Measurements from ENCODE around the gene SLC38A3. TPM values are rescaled to one million over a fixed set of nuclear protein-coding genes. Genes with fewer than 3 reads are reported as not detected.

Gene SLC38A3
- total and polyA plus RNA-seq, 2 of the 8 experiments (the other 6 are each of a cell fraction or from before 2014, with no cell fraction given) = 1.2 to 3.7 TPM

DNA sequence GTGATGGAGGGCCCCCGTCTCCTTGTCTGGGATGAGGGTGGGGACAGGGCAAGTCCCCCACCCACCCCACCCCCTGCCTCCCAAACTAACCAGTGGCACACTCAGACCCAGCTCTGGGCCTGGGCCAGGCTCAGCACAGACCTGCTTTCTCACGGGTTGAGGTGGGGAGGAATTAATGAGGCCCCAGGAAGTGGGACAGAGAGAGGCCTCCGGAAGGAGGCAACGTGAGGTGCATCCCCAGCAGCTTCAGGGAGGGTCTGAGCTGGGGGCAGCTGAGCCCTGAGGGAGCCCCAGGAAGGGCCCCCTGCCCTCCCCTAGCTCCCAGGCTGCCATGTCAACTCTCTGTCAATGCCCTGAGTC lies 16.0 kb downstream of the SLC38A3 start:
- no peak overlapping the region for H2AFZ ChIP-seq (ENCODE audit: low read length)
- CTCF ChIA-PET (ENCODE audit: partially characterized antibody) = interaction anchor here (0.6 to 48.1 kb wide), 14 partner anchors 15 to 120 kb away, joined by 3 to 2149 read pairs (median 4); partner anchors contain the start of genes GNAI2, GNAT1, LSMEM2 and SEMA3B
- H3K4ac ChIP-seq (replicated peaks; ENCODE audit: insufficient read length, low read depth, low read length) = no peak overlapping the region
- H3K4me1 ChIP-seq (replicated peaks in 1 of 4; ENCODE audit: control insufficient read depth in 3 of 4, insufficient read depth in 4 of 4, low read length in 3 of 4) = peaks cover 0 to 3% (median 1%) of the 10 kb centered on the region in 4 experiments; a peak in 5 of 7 replicates
- FAIRE-seq = no peak
- H3K79me2 ChIP-seq (ENCODE audit: control insufficient read depth in 1 of 2, insufficient read depth in 2 of 2, low read length in 2 of 2) = no peaks in the 10 kb centered on the region
- H2BK12ac ChIP-seq (ENCODE audit: low read depth, low read length) = no peak overlapping the region
- 0 out of 2 replicates have a peak overlapping the region, but pooled peaks have one; percentile 38 for H4K8ac ChIP-seq (ENCODE audit: extremely low read depth, insufficient read depth, low read length)
- H3K4me3 ChIP-seq (ENCODE audit: extremely low read depth in 1 of 4, insufficient read depth in 2 of 4, low read depth in 3 of 4, low read length in 4 of 4) = no peak overlapping the region
- H2BK5ac ChIP-seq (ENCODE audit: low read depth, low read length) = no peak overlapping the region
- H3K9me3 ChIP-seq (ENCODE audit: insufficient read depth in 2 of 2, low read depth in 1 of 2, low read length in 1 of 2) = no peaks in the 10 kb centered on the region
- H3K23ac ChIP-seq (ENCODE audit: insufficient read length) = no peak overlapping the region
- no peak overlapping the region for H2BK20ac ChIP-seq (ENCODE audit: low read length)
- no peak overlapping the region for H4K5ac ChIP-seq (ENCODE audit: insufficient read length, low read depth, low read length)
- no peak overlapping the region for H2BK120ac ChIP-seq (replicated peaks; ENCODE audit: low read depth, low read length)
- no peak overlapping the region for H3K4me2 ChIP-seq (ENCODE audit: insufficient read depth in 1 of 2, low read depth in 2 of 2, low read length in 2 of 2)
- no peak overlapping the region for H2BK15ac ChIP-seq (ENCODE audit: low read length)
- no peaks in the 10 kb centered on the region for H3K23me2 ChIP-seq (ENCODE audit: low read depth, low read length)
- no peak overlapping the region for H3K9ac ChIP-seq (replicated peaks in 1 of 4; ENCODE audit: extremely low read depth in 1 of 4, low read depth in 3 of 4, low read length in 3 of 4)
- no peaks in the 10 kb centered on the region for H3K36me3 ChIP-seq (ENCODE audit: control insufficient read depth in 2 of 4, insufficient read depth in 4 of 4, low read length in 3 of 4)
- H2AK5ac ChIP-seq (ENCODE audit: low read depth, low read length) = no peak overlapping the region
- no peak overlapping the region for H3K56ac ChIP-seq (replicated peaks; ENCODE audit: insufficient read length, low read depth, low read length)
- no peak overlapping the region for H3K18ac ChIP-seq (ENCODE audit: extremely low read depth, low read length)
- no peak overlapping the region for H4K91ac ChIP-seq (replicated peaks; ENCODE audit: insufficient read length, low read length)
- WGBS, 2 experiments (ENCODE audit: extremely low coverage in 1 of 2, insufficient coverage in 1 of 2, insufficient read length in 1 of 2, insufficient replicate concordance in 2 of 2, low coverage in 1 of 2, low lambda C conversion rate in 2 of 2, missing lambda C conversion rate in 1 of 2) = 96% methylated on average over 4 of the region's 4 CpGs; no CpG with 5 or more reads in 1 of the 2 experiments
- DNase-seq (ENCODE audit: low read depth in 1 of 2, low spot score in 2 of 2) = no peak
- H3K79me1 ChIP-seq (ENCODE audit: low read depth, low read length) = no peaks in the 10 kb centered on the region
- POLR2A ChIA-PET (ENCODE audit: partially characterized antibody) = interaction anchor here (1.0 to 3.9 kb wide), 7 partner anchors 9 to 98 kb away, joined by 3 to 23 read pairs (median 5); partner anchors contain the start of gene SLC38A3
- H3K27me3 ChIP-seq (replicated peaks in 1 of 4; ENCODE audit: control insufficient read depth in 3 of 4, extremely low read depth in 1 of 4, insufficient read depth in 3 of 4, low read length in 3 of 4) = peaks cover 0 to 2% (median 0%) of the 10 kb centered on the region in 4 experiments; a peak in 1 of 7 replicates
- H3K14ac ChIP-seq (ENCODE audit: insufficient read length) = no peak overlapping the region
- no peak overlapping the region for H3K27ac ChIP-seq (ENCODE audit: low read depth, low read length)
- no peaks in the 10 kb centered on the region for H4K20me1 ChIP-seq (replicated peaks in 1 of 2; ENCODE audit: control insufficient read depth in 1 of 2, insufficient read depth in 2 of 2, low read length in 2 of 2)
- TF ChIP-seq RBBP5 (IDR thresholded peaks at IDR 0.05; ENCODE audit: borderline replicate concordance, low read depth, low read length) = no peak
- no peak for TF ChIP-seq CHD1 (IDR thresholded peaks at IDR 0.05; ENCODE audit: low read depth, low read length)
- no peak for TF ChIP-seq RFX5 (IDR thresholded peaks at IDR 0.05; ENCODE audit: borderline replicate concordance, low read depth, low read length)
- no peak for TF ChIP-seq CHD2 (IDR thresholded peaks at IDR 0.05; ENCODE audit: low read length)
- no peak for TF ChIP-seq SP2 (IDR thresholded peaks at IDR 0.05; ENCODE audit: low read length)
- TF ChIP-seq, protein P1, sequence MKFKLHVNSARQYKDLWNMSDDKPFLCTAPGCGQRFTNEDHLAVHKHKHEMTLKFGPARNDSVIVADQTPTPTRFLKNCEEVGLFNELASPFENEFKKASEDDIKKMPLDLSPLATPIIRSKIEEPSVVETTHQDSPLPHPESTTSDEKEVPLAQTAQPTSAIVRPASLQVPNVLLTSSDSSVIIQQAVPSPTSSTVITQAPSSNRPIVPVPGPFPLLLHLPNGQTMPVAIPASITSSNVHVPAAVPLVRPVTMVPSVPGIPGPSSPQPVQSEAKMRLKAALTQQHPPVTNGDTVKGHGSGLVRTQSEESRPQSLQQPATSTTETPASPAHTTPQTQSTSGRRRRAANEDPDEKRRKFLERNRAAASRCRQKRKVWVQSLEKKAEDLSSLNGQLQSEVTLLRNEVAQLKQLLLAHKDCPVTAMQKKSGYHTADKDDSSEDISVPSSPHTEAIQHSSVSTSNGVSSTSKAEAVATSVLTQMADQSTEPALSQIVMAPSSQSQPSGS (IDR thresholded peaks at IDR 0.05; ENCODE audit: low read length) = no peak
- TF ChIP-seq CBX8 (IDR thresholded peaks at IDR 0.05; ENCODE audit: borderline replicate concordance, low read depth, low read length) = no peak
- TF ChIP-seq, protein P2, sequence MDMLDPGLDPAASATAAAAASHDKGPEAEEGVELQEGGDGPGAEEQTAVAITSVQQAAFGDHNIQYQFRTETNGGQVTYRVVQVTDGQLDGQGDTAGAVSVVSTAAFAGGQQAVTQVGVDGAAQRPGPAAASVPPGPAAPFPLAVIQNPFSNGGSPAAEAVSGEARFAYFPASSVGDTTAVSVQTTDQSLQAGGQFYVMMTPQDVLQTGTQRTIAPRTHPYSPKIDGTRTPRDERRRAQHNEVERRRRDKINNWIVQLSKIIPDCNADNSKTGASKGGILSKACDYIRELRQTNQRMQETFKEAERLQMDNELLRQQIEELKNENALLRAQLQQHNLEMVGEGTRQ (IDR thresholded peaks at IDR 0.05; ENCODE audit: low read length) = no peak
- TF ChIP-seq CTBP2 (IDR thresholded peaks at IDR 0.05; ENCODE audit: borderline replicate concordance, insufficient read depth, insufficient read length, low read length) = no peak
- TF ChIP-seq TEAD4 (IDR thresholded peaks at IDR 0.05; ENCODE audit: low read depth, low read length) = no peak
- no peak for TF ChIP-seq HDAC2 (IDR thresholded peaks at IDR 0.05; ENCODE audit: borderline replicate concordance in 1 of 2, low read depth in 2 of 2, low read length in 2 of 2)

All from H1 (cell line).